HepG2 (cell line): ENCODE measurements around the gene CABLES2. TPM values are rescaled to one million over a fixed set of nuclear protein-coding genes. Genes with fewer than 3 reads are reported as not detected.

Experiments
- ATAC-seq: fragments of 200-7000 bp; cut with Tn5 transposase; 3 replicates; pipeline ENCODE4 v1.9.1; 2020; ENCODE audit warnings: mild to moderate bottlenecking, moderate library complexity
- BruUV-seq: library from RNA; stranded (reverse); fragments of 400-500 nt; replicated peaks from 2 replicates; lab custom pipeline; 2021; lab: Mats Ljungman, UMichigan
- CTCF ChIA-PET: fragments of 300-600 bp; formaldehyde crosslinking; extraction: SDS; loops from one replicate; lab custom pipeline; 2021; ENCODE audit warnings: low total read pairs, inconsistent platforms, low intra/inter-chr PET ratio; lab: Yijun Ruan, JAX
- POLR2A ChIA-PET: fragments of 350-600 bp; sonication (Branson Sonifier 250); formaldehyde crosslinking; loops from one replicate; lab custom pipeline; 2020; ENCODE audit warnings: antibody characterized with exemption, inconsistent platforms; lab: Yijun Ruan, JAX
- DNase-seq: peaks from one replicate; pipeline ENCODE4 v3.0.0-alpha.2; 2015; ENCODE audit warnings: low spot score
- FAIRE-seq: peaks from 3 replicates; lab custom pipeline; 2011; peaks lifted over from hg19 to GRCh38; lab: Jason Lieb, UNC
- H2AFZ ChIP-seq: one replicate; pipeline ENCODE4 v1.6.1; 2011; ENCODE audit warnings: low read length, inconsistent platforms
- H3K27ac ChIP-seq: fragments of 300-600 bp; 3 replicates; pipeline ENCODE4 v1.8.0; 2011; ENCODE audit warnings: mixed run types, mild to moderate bottlenecking, mixed read lengths, low read length, inconsistent platforms; ENCODE audit not compliant: insufficient read depth; ENCODE audit errors: extremely low read length
- H3K27me3 ChIP-seq, 2 experiments: fragments of 200-600 bp in 1 of 2; 2 replicates in 1 of 2; 3 replicates in 1 of 2; pipeline versions ENCODE4 v1.6.0 to v1.8.0; 2011; ENCODE audit warnings: low read length in 2 of 2, mild to moderate bottlenecking in 2 of 2, moderate library complexity in 2 of 2, inconsistent platforms in 1 of 2; ENCODE audit not compliant: insufficient read depth in 2 of 2, control insufficient read depth in 1 of 2
- H3K36me3 ChIP-seq, 2 experiments: fragments of 200-600 bp in 1 of 2; replicated peaks in 1 of 2; 2 replicates in 1 of 2; 3 replicates in 1 of 2; pipeline versions ENCODE4 v1.5.1 to v1.8.0; 2011; ENCODE audit warnings: low read length in 2 of 2, inconsistent platforms in 1 of 2; ENCODE audit not compliant: insufficient read depth in 2 of 2, control insufficient read depth in 1 of 2
- H3K4me1 ChIP-seq: 2 replicates; pipeline ENCODE4 v1.5.1; 2012; ENCODE audit warnings: low read length, inconsistent platforms; ENCODE audit not compliant: insufficient read depth
- H3K4me2 ChIP-seq: 2 replicates; pipeline ENCODE4 v1.6.0; 2011; ENCODE audit warnings: low read depth, low read length, inconsistent platforms
- H3K4me3 ChIP-seq, 3 experiments: fragments of 200-600 bp in 1 of 3; sonication (generic), shearing (Covaris generic) in 1 of 3; replicated peaks in 1 of 3; 2 replicates each; pipeline ENCODE4 v1.5.1; 2011 to 2016; ENCODE audit warnings: low read length in 3 of 3, inconsistent platforms in 2 of 3, low read depth in 2 of 3, mild to moderate bottlenecking in 2 of 3, control low read depth in 1 of 3, mixed read lengths in 1 of 3; ENCODE audit not compliant: insufficient read depth in 1 of 3
- H3K79me2 ChIP-seq: one replicate; pipeline ENCODE4 v1.6.1; 2011; ENCODE audit warnings: low read length, inconsistent platforms; ENCODE audit not compliant: insufficient read depth
- H3K9ac ChIP-seq: 2 replicates; pipeline ENCODE4 v1.6.0; 2011; ENCODE audit warnings: mild to moderate bottlenecking, low read depth, low read length, inconsistent platforms; ENCODE audit not compliant: insufficient read depth
- H3K9me3 ChIP-seq: 2 replicates; pipeline ENCODE4 v1.5.1; 2012; ENCODE audit warnings: mild to moderate bottlenecking, low read length
- H4K20me1 ChIP-seq: 2 replicates; pipeline ENCODE4 v1.6.0; 2011; ENCODE audit warnings: inconsistent platforms, mild to moderate bottlenecking, low read length, moderate library complexity; ENCODE audit not compliant: insufficient read depth
- AGO2 ChIP-seq: fragments of 200-400 bp; formaldehyde crosslinking; optimal IDR thresholded peaks from 2 replicates; pipeline ENCODE3; 2017; ENCODE audit warnings: mild to moderate bottlenecking, low read depth, low read length, moderate library complexity
- PCBP2 ChIP-seq: fragments of 200-400 bp; formaldehyde crosslinking; optimal IDR thresholded peaks from 2 replicates; pipeline ENCODE3; 2018; ENCODE audit warnings: low read length, low read depth; ENCODE audit not compliant: poor library complexity, severe bottlenecking
- POLR2G ChIP-seq: fragments of 200-400 bp; formaldehyde crosslinking; IDR thresholded peaks from 2 replicates; pipeline ENCODE4 v1.6.1; 2018; ENCODE audit warnings: mild to moderate bottlenecking, low read depth, low read length, moderate library complexity
- RBM39 ChIP-seq: fragments of 200-400 bp; formaldehyde crosslinking; IDR thresholded peaks from one replicate; pipeline ENCODE4 v1.6.1; 2018; ENCODE audit warnings: antibody characterized with exemption, mild to moderate bottlenecking, low read depth, low read length; ENCODE audit not compliant: poor library complexity, severe bottlenecking
- TBL1XR1 ChIP-seq: fragments of 150-350 bp; IDR thresholded peaks from 2 replicates; pipeline ENCODE4 v1.6.1; 2014; ENCODE audit warnings: borderline replicate concordance, low read length; ENCODE audit not compliant: partially characterized antibody
- ZKSCAN5 ChIP-seq: sonication (generic); formaldehyde crosslinking; IDR thresholded peaks from 2 replicates; pipeline ENCODE4 v1.5.1; 2020; ENCODE audit warnings: mild to moderate bottlenecking, missing genetic modification reagents
- ZNF441 ChIP-seq: sonication (generic); formaldehyde crosslinking; IDR thresholded peaks from 2 replicates; pipeline ENCODE4 v1.7.0; 2021; ENCODE audit warnings: missing genetic modification reagents, borderline replicate concordance
- WGBS: methylation state at CpG from one replicate; pipeline ENCODE4 v1.1.6; 2017; ENCODE audit warnings: low lambda C conversion rate; 5-methylcytosine and 5-hydroxymethylcytosine counted together
- in situ Hi-C: cut with HindIII; loops from 2 replicates; pipeline ENCODE4 v1.10.0; 2017; ENCODE audit warnings: low pct_unique_long_range_greater_than_20kb; ENCODE audit not compliant: extremely low pct_ligation_motif_present
- intact Hi-C: fragments of 100-400 bp; cut with micrococcal nuclease; formaldehyde crosslinking; loops from one replicate; pipeline ENCODE4 v1.10.0; 2022; ENCODE audit not compliant: unreplicated experiment
- polyA plus RNA-seq, 8 experiments: library from polyadenylated mRNA; depleted of rRNA in 3 of 8; stranded (reverse) in 7 of 8; unstranded in 1 of 8; fragments of >200 nt; fragmentation: Illumina TruSeq in 4 of 8; extraction: Trizol in 4 of 8; gene quantifications; 2 replicates each; pipeline versions ENCODE4 v1.2.1 to v1.2.3, GENCODE V29; 2011 to 2016; ENCODE audit warnings: low read depth in 4 of 8, missing spikeins in 1 of 8, mixed read lengths in 1 of 8; ENCODE audit not compliant: insufficient read depth in 1 of 8
- total RNA-seq, 5 experiments: library from RNA; depleted of rRNA; stranded (reverse); fragments of >200 nt; fragmentation: Illumina TruSeq; extraction: Trizol; gene quantifications; 2 replicates each; pipeline ENCODE4 v1.2.3, GENCODE V29; 2016; ENCODE audit warnings: low read depth in 1 of 5
- TF ChIP-seq, protein P1 (sequence below): sonication (generic); formaldehyde crosslinking; IDR thresholded peaks from 2 replicates; pipeline ENCODE4 v1.5.1; 2020; ENCODE audit warnings: mild to moderate bottlenecking, missing genetic modification reagents, moderate library complexity
- TF ChIP-seq, protein P2 (sequence below): sonication (generic); formaldehyde crosslinking; IDR thresholded peaks from 2 replicates; pipeline ENCODE4 v1.4.0; 2020; ENCODE audit warnings: low read depth, mild to moderate bottlenecking, missing genetic modification reagents

Gene CABLES2
- total and polyA plus RNA-seq, 2 of the 13 experiments (the other 11 are each of a cell fraction or from before 2014, with no cell fraction given), result 5.2 to 9.7 TPM

DNA sequence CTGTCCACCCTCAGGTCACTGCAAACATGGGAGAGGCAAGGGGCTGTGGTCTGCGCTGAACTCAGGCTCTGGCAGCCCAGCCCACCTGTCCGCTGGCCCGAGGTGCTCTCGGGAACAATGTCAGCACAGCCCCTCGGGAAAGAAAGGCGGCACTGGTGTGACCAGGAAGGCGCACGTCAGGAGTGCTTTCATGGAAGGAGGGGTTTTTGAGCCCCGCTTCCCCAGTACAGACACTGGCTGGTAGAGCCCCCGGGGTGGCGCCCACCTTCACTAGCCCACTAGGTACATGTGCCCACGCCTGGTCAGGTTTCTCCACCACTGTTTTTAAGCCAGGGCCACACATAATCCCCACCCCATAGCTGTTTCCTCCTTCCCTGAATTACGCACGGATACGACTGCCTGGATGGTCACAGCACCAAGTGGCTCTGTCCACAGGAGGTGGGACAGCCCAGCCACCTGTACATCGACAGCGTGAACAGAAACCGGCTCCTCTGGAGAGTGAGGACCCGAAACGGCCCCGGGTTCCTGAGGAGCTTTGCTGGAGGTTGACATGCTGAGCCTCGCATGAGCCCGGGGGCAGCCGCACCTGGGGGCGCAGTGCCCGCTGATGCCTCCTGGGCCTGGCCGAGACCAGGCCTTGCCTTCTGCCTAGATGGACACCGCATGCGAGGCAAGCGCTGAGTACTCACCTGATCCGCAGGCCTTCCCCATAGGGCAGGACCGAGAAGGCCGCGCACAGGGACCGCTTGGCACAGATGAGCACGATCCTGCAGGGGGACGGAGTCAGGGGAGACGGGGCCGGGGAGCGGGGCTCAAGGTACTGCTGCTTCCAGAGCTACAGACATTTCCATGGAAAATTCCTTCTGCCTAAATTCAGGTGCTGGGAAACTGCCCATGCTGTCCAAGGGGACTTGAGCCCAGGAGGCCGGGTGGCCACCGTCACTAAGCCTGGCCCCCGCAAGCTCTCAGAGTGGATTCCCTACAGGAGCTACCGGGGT, 12.5 kb downstream of the CABLES2 start:
- ATAC-seq (no peak), DNase-seq (no peak), FAIRE-seq (no peak)
- WGBS, result 95% methylated on average over 42 of the region's 44 CpGs
- Histone ChIP-seq H3K9me3 (no peaks in the 10 kb centered on the region), H4K20me1 (no peaks in the 10 kb centered on the region), H3K4me1 (peaks cover 2% of the 10 kb centered on the region; the same call in 1 of the 2 replicates), H2AFZ (no peak overlapping the region), H3K4me2 (no peak overlapping the region), H3K4me3 (no peak overlapping the region), H3K36me3 (peaks cover 7 to 26% of the 10 kb centered on the region in 2 experiments; a peak in 4 of 5 replicates), H3K79me2 (no peaks in the 10 kb centered on the region), H3K9ac (no peak overlapping the region), H3K27me3 (no peaks in the 10 kb centered on the region), H3K27ac (no peak overlapping the region)
- TF ChIP-seq RBM39 (peak; percentile 11), POLR2G (peak; percentile 8; the same call in 1 of the 2 replicates), PCBP2 (no peak)
- intact Hi-C loops (no loop called here), in situ Hi-C loops (no loop called here)
- CTCF ChIA-PET, result interaction anchor here (0.5 to 1.5 kb wide), 2 partner anchors 11 to 123 kb away, joined by 3 to 6 read pairs; no protein-coding TSS in a partner anchor
- POLR2A ChIA-PET, result interaction anchor here (1.1 to 2.1 kb wide), 3 partner anchors 16 to 26 kb away, joined by 3 to 4 read pairs (median 4); no protein-coding TSS in a partner anchor
- BruUV-seq, result no TSS peak

DNA sequence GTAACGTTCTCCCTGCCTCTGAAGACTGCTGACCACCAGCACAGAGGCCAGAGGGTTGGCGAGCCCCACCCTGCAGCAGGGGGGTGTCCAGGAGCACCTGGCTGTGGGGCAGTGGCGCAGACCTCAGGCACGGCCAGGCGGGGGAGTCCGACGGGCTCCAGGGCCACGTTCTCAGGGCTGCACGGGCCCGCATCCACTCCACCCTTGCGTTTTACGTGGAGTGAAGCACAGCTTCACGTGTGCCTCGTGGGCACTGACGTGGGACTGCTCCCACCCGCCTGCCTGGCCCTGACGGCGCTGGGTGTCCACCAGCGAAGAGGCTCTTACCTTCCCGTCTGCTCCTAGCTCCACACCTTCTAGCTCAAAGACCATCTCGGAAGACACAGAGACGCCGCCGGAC, 13.3 kb downstream of the CABLES2 start:
- POLR2A ChIA-PET, result interaction anchor here (1.5 to 2.1 kb wide), 2 partner anchors 16 to 18 kb away, joined by 4 read pairs; no protein-coding TSS in a partner anchor
- TF ChIP-seq AGO2 (peak; percentile 83), TBL1XR1 (no peak), ZNF441 (CRISPR knock-in tag) (no peak), ZKSCAN5 (CRISPR knock-in tag) (no peak)
- TF ChIP-seq, protein P1, sequence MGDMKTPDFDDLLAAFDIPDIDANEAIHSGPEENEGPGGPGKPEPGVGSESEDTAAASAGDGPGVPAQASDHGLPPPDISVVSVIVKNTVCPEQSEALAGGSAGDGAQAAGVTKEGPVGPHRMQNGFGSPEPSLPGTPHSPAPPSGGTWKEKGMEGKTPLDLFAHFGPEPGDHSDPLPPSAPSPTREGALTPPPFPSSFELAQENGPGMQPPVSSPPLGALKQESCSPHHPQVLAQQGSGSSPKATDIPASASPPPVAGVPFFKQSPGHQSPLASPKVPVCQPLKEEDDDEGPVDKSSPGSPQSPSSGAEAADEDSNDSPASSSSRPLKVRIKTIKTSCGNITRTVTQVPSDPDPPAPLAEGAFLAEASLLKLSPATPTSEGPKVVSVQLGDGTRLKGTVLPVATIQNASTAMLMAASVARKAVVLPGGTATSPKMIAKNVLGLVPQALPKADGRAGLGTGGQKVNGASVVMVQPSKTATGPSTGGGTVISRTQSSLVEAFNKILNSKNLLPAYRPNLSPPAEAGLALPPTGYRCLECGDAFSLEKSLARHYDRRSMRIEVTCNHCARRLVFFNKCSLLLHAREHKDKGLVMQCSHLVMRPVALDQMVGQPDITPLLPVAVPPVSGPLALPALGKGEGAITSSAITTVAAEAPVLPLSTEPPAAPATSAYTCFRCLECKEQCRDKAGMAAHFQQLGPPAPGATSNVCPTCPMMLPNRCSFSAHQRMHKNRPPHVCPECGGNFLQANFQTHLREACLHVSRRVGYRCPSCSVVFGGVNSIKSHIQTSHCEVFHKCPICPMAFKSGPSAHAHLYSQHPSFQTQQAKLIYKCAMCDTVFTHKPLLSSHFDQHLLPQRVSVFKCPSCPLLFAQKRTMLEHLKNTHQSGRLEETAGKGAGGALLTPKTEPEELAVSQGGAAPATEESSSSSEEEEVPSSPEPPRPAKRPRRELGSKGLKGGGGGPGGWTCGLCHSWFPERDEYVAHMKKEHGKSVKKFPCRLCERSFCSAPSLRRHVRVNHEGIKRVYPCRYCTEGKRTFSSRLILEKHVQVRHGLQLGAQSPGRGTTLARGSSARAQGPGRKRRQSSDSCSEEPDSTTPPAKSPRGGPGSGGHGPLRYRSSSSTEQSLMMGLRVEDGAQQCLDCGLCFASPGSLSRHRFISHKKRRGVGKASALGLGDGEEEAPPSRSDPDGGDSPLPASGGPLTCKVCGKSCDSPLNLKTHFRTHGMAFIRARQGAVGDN (CRISPR knock-in tag), result peak; percentile 15; the same call in 1 of the 2 replicates
- TF ChIP-seq, protein P2, sequence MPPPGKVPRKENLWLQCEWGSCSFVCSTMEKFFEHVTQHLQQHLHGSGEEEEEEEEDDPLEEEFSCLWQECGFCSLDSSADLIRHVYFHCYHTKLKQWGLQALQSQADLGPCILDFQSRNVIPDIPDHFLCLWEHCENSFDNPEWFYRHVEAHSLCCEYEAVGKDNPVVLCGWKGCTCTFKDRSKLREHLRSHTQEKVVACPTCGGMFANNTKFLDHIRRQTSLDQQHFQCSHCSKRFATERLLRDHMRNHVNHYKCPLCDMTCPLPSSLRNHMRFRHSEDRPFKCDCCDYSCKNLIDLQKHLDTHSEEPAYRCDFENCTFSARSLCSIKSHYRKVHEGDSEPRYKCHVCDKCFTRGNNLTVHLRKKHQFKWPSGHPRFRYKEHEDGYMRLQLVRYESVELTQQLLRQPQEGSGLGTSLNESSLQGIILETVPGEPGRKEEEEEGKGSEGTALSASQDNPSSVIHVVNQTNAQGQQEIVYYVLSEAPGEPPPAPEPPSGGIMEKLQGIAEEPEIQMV (CRISPR knock-in tag), result no peak

More for the DNA sequence above, 13.3 kb downstream of the CABLES2 start:
- in situ Hi-C loops, result no loop called here
- no peak for FAIRE-seq
- no peak for ATAC-seq
- intact Hi-C loops, result no loop called here
- Histone ChIP-seq H2AFZ (no peak overlapping the region), H4K20me1 (peaks cover under 1% of the 10 kb centered on the region; the same call in 1 of the 2 replicates), H3K4me2 (no peak overlapping the region), H3K9me3 (no peaks in the 10 kb centered on the region), H3K27me3 (no peaks in the 10 kb centered on the region), H3K4me1 (peaks cover 9% of the 10 kb centered on the region), H3K27ac (no peak overlapping the region), H3K36me3 (peaks cover 14 to 33% of the 10 kb centered on the region in 2 experiments), H3K79me2 (peaks cover 2% of the 10 kb centered on the region), H3K4me3 (no peak overlapping the region), H3K9ac (no peak overlapping the region)
- DNase-seq, result no peak
- 95% methylated on average over 24 of the region's 24 CpGs for WGBS
- CTCF ChIA-PET, result interaction anchor here (0.5 kb wide), 1 partner anchor 122 kb away, joined by 3 read pairs; no protein-coding TSS in a partner anchor
- BruUV-seq, result no TSS peak
